Liver (tissue), 9 donors: Measurements from ENCODE around the gene PDZRN4. TPM values are rescaled to one million over a fixed set of nuclear protein-coding genes. Genes with fewer than 3 reads are reported as not detected.

Experiments
- DNase-seq: peaks from one replicate; pipeline ENCODE4 v3.0.0-alpha.2; 2017; ENCODE audit warnings: low spot score
- H3K27ac ChIP-seq, 2 donors: one replicate each; pipeline ENCODE4 v1.7.0; 2013; ENCODE audit warnings: inconsistent platforms in 2 of 2, low read length in 2 of 2, control low read depth in 1 of 2, low read depth in 1 of 2, mild to moderate bottlenecking in 1 of 2
- H3K27me3 ChIP-seq, 4 donors: one replicate each; pipeline versions ENCODE4 v1.6.1 to v1.7.0; 2013; ENCODE audit warnings: low read length in 3 of 4, inconsistent platforms in 1 of 4, mild to moderate bottlenecking in 1 of 4, moderate library complexity in 1 of 4; ENCODE audit not compliant: control insufficient read depth in 4 of 4, insufficient read depth in 4 of 4
- H3K36me3 ChIP-seq, 4 donors: one replicate each; pipeline versions ENCODE4 v1.6.1 to v1.7.0; 2013; ENCODE audit warnings: low read length in 3 of 4, mild to moderate bottlenecking in 3 of 4, low read depth in 1 of 4, moderate library complexity in 1 of 4; ENCODE audit not compliant: control insufficient read depth in 4 of 4, insufficient read depth in 3 of 4
- H3K4me1 ChIP-seq, 4 donors: one replicate each; pipeline versions ENCODE4 v1.6.1 to v1.7.0; 2013; ENCODE audit warnings: low read length in 3 of 4, mild to moderate bottlenecking in 3 of 4, moderate library complexity in 1 of 4; ENCODE audit not compliant: control insufficient read depth in 4 of 4, insufficient read depth in 4 of 4
- H3K4me3 ChIP-seq, 3 donors: one replicate each; pipeline versions ENCODE4 v1.6.1 to v1.7.0; 2013; ENCODE audit warnings: low read length in 3 of 3, control low read depth in 1 of 3, low read depth in 1 of 3, mild to moderate bottlenecking in 1 of 3
- H3K9ac ChIP-seq, 2 donors: one replicate each; pipeline ENCODE4 v1.7.0; 2013; ENCODE audit warnings: low read length in 2 of 2, mild to moderate bottlenecking in 2 of 2, moderate library complexity in 2 of 2, control low read depth in 1 of 2, low read depth in 1 of 2
- H3K9me3 ChIP-seq, 4 donors: one replicate each; pipeline versions ENCODE4 v1.6.1 to v1.7.0; 2013; ENCODE audit warnings: low read length in 3 of 4; ENCODE audit not compliant: control insufficient read depth in 4 of 4
- EGR1 ChIP-seq, 2 donors: IDR thresholded peaks; 2 replicates each; pipeline ENCODE4 v1.6.1; 2016 to 2018; ENCODE audit warnings: antibody characterized with exemption in 2 of 2, low read depth in 2 of 2
- FOXA1 ChIP-seq: IDR thresholded peaks from 2 replicates; pipeline ENCODE4 v1.6.1; 2016; ENCODE audit warnings: antibody characterized with exemption
- FOXA2 ChIP-seq: IDR thresholded peaks from 2 replicates; pipeline ENCODE4 v1.6.1; 2016; ENCODE audit warnings: antibody characterized with exemption
- GABPA ChIP-seq, 2 donors: IDR thresholded peaks in 1 of 2; conservative IDR thresholded peaks in 1 of 2; 2 replicates each; pipeline ENCODE4 v1.6.1; 2016; ENCODE audit warnings: antibody characterized with exemption in 2 of 2, mild to moderate bottlenecking in 1 of 2, moderate library complexity in 1 of 2
- HNF4A ChIP-seq, 2 donors: conservative IDR thresholded peaks; 2 replicates each; pipeline ENCODE4 v1.6.1; 2016; ENCODE audit warnings: antibody characterized with exemption in 2 of 2, mild to moderate bottlenecking in 2 of 2
- HNF4G ChIP-seq: IDR thresholded peaks from 2 replicates; pipeline ENCODE4 v1.6.1; 2016; ENCODE audit warnings: antibody characterized with exemption
- JUND ChIP-seq, 2 donors: IDR thresholded peaks; 2 replicates each; pipeline ENCODE4 v1.6.1; 2016; ENCODE audit warnings: antibody characterized with exemption in 2 of 2
- MAX ChIP-seq: IDR thresholded peaks from 2 replicates; pipeline ENCODE4 v1.6.1; 2016; ENCODE audit warnings: antibody characterized with exemption
- NR2F2 ChIP-seq: IDR thresholded peaks from 2 replicates; pipeline ENCODE4 v1.6.1; 2016; ENCODE audit warnings: antibody characterized with exemption
- RAD21 ChIP-seq, 2 donors: IDR thresholded peaks; 2 replicates each; pipeline ENCODE4 v1.6.1; 2016; ENCODE audit warnings: antibody characterized with exemption in 2 of 2, mild to moderate bottlenecking in 2 of 2
- RXRA ChIP-seq, 2 donors: IDR thresholded peaks; 2 replicates each; pipeline ENCODE4 v1.6.1; 2017 to 2018; ENCODE audit warnings: antibody characterized with exemption in 2 of 2, mild to moderate bottlenecking in 1 of 2
- SP1 ChIP-seq: IDR thresholded peaks from 2 replicates; pipeline ENCODE4 v1.6.1; 2018; ENCODE audit warnings: antibody characterized with exemption, mild to moderate bottlenecking
- TAF1 ChIP-seq: conservative IDR thresholded peaks from 2 replicates; pipeline ENCODE4 v1.6.1; 2016; ENCODE audit warnings: antibody characterized with exemption, mild to moderate bottlenecking
- YY1 ChIP-seq: IDR thresholded peaks from 2 replicates; pipeline ENCODE4 v1.6.1; 2016; ENCODE audit warnings: antibody characterized with exemption, mild to moderate bottlenecking
- WGBS: extraction: QIAGEN DNeasy Blood & Tissue Kit; methylation state at CpG from one replicate; pipeline ENCODE4 v1.1.7; 2013; 5-methylcytosine and 5-hydroxymethylcytosine counted together
- polyA plus RNA-seq, 2 donors: library from polyadenylated mRNA; stranded (reverse) in 1 of 2; unstranded in 1 of 2; fragments of 200-250 nt in 1 of 2; fragments of >200 nt in 1 of 2; fragmentation: Nextera tagmentation in 1 of 2; extraction: Ambion mirVana in 1 of 2; gene quantifications; one replicate each; pipeline versions ENCODE4 v1.2.1 to v1.2.3, GENCODE V29; 2013 to 2015
- total RNA-seq, 2 donors: library from RNA; depleted of rRNA; stranded (reverse); fragments of >200 nt; gene quantifications; one replicate each; pipeline ENCODE4 v1.2.3, GENCODE V29; 2014
- TF ChIP-seq, protein P1 (sequence below): IDR thresholded peaks from 2 replicates; pipeline ENCODE4 v1.6.1; 2016; ENCODE audit warnings: antibody characterized with exemption
- TF ChIP-seq, protein P2 (sequence below): fragments of 150-350 bp; IDR thresholded peaks from 2 replicates; pipeline ENCODE4 v1.5.1; 2017; ENCODE audit warnings: improper control_type of control experiment, low read depth, low read length; ENCODE audit not compliant: missing input control
- TF ChIP-seq, protein P3 (sequence below): IDR thresholded peaks from 2 replicates; pipeline ENCODE4 v1.6.1; 2016; ENCODE audit warnings: antibody characterized with exemption, mild to moderate bottlenecking
- TF ChIP-seq, protein P4 (sequence below): IDR thresholded peaks from 2 replicates; pipeline ENCODE4 v1.6.1; 2016; ENCODE audit warnings: antibody characterized with exemption
- donor health status: healthy.
- donor health status: healthy.
- donor health status: healthy.
- donor health status: healthy.
- donor health status: healthy.

PDZRN4 gene
- total and polyA plus RNA-seq, 4 donors: 0.11 to 1.1 (median 0.24) TPM

DNA sequence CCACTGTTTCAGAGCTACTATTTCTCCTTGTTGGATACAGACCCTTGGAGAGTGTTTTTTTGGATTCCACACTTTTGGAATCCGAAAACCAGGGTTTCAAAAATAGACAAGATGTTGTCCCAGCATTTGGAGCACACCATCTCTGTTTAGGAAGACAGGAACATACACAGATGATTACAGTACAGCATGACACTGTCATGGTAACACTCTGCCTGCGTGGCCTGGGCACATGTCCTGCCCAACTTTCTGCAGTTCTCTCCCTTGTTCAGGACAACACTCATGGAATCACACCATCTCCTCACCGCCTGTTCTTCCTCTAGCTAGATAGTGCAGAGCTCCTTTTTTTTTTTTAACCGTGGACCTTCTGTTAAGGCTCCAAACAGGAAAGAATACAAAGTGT lies 369.2 kb downstream of the PDZRN4 start:
- Histone ChIP-seq H3K36me3 (no peaks in the 10 kb centered on the region), H3K27ac (no peak overlapping the region), H3K4me1 (no peaks in the 10 kb centered on the region), H3K9me3 (no peaks in the 10 kb centered on the region), H3K27me3 (no peaks in the 10 kb centered on the region), H3K9ac (no peak overlapping the region), H3K4me3 (no peak overlapping the region)
- DNase-seq: no peak
- TF ChIP-seq NR2F2: no peak
- no peak for TF ChIP-seq GABPA (IDR thresholded peaks at IDR 0.05 in 1 of 2, conservative IDR thresholded peaks at IDR 0.05 in 1 of 2)
- TF ChIP-seq TAF1: no peak
- TF ChIP-seq MAX: no peak
- TF ChIP-seq JUND (IDR thresholded peaks at IDR 0.05): no peak
- no peak for TF ChIP-seq EGR1 (IDR thresholded peaks at IDR 0.05; ENCODE audit: low read depth in 2 of 2)
- no peak for TF ChIP-seq SP1
- TF ChIP-seq, protein P1, sequence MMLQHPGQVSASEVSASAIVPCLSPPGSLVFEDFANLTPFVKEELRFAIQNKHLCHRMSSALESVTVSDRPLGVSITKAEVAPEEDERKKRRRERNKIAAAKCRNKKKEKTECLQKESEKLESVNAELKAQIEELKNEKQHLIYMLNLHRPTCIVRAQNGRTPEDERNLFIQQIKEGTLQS: no peak
- TF ChIP-seq, protein P2, sequence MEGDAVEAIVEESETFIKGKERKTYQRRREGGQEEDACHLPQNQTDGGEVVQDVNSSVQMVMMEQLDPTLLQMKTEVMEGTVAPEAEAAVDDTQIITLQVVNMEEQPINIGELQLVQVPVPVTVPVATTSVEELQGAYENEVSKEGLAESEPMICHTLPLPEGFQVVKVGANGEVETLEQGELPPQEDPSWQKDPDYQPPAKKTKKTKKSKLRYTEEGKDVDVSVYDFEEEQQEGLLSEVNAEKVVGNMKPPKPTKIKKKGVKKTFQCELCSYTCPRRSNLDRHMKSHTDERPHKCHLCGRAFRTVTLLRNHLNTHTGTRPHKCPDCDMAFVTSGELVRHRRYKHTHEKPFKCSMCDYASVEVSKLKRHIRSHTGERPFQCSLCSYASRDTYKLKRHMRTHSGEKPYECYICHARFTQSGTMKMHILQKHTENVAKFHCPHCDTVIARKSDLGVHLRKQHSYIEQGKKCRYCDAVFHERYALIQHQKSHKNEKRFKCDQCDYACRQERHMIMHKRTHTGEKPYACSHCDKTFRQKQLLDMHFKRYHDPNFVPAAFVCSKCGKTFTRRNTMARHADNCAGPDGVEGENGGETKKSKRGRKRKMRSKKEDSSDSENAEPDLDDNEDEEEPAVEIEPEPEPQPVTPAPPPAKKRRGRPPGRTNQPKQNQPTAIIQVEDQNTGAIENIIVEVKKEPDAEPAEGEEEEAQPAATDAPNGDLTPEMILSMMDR: no peak
- TF ChIP-seq YY1: no peak
- TF ChIP-seq FOXA2: no peak
- TF ChIP-seq, protein P3, sequence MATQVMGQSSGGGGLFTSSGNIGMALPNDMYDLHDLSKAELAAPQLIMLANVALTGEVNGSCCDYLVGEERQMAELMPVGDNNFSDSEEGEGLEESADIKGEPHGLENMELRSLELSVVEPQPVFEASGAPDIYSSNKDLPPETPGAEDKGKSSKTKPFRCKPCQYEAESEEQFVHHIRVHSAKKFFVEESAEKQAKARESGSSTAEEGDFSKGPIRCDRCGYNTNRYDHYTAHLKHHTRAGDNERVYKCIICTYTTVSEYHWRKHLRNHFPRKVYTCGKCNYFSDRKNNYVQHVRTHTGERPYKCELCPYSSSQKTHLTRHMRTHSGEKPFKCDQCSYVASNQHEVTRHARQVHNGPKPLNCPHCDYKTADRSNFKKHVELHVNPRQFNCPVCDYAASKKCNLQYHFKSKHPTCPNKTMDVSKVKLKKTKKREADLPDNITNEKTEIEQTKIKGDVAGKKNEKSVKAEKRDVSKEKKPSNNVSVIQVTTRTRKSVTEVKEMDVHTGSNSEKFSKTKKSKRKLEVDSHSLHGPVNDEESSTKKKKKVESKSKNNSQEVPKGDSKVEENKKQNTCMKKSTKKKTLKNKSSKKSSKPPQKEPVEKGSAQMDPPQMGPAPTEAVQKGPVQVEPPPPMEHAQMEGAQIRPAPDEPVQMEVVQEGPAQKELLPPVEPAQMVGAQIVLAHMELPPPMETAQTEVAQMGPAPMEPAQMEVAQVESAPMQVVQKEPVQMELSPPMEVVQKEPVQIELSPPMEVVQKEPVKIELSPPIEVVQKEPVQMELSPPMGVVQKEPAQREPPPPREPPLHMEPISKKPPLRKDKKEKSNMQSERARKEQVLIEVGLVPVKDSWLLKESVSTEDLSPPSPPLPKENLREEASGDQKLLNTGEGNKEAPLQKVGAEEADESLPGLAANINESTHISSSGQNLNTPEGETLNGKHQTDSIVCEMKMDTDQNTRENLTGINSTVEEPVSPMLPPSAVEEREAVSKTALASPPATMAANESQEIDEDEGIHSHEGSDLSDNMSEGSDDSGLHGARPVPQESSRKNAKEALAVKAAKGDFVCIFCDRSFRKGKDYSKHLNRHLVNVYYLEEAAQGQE: no peak
- TF ChIP-seq, protein P4, sequence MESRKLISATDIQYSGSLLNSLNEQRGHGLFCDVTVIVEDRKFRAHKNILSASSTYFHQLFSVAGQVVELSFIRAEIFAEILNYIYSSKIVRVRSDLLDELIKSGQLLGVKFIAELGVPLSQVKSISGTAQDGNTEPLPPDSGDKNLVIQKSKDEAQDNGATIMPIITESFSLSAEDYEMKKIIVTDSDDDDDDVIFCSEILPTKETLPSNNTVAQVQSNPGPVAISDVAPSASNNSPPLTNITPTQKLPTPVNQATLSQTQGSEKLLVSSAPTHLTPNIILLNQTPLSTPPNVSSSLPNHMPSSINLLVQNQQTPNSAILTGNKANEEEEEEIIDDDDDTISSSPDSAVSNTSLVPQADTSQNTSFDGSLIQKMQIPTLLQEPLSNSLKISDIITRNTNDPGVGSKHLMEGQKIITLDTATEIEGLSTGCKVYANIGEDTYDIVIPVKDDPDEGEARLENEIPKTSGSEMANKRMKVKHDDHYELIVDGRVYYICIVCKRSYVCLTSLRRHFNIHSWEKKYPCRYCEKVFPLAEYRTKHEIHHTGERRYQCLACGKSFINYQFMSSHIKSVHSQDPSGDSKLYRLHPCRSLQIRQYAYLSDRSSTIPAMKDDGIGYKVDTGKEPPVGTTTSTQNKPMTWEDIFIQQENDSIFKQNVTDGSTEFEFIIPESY: no peak
- no peak for TF ChIP-seq HNF4A (conservative IDR thresholded peaks at IDR 0.05)
- TF ChIP-seq HNF4G: no peak
- WGBS: 84% methylated on average over 4 of the region's 4 CpGs

DNA sequence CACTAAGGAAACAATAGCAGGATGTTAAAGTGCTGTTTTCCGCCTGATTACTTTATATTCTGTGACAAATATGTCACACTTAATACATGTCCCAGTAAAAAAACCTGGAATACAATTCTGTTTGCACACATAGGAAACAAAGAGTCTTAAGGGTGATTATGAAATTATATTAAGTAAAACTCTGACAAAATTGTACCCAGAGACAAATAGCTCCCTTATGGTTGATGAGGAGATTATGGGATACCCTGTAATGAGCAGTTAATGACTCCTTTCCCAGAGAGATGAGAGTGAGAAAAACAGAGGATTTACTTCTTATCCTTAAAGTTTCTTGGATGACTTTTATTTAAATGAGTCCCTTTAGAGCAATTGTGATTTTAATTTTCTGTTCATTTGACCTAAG lies 370.6 kb downstream of the PDZRN4 start:
- Histone ChIP-seq H3K27me3 (no peaks in the 10 kb centered on the region), H3K4me1 (no peaks in the 10 kb centered on the region), H3K36me3 (no peaks in the 10 kb centered on the region), H3K27ac (no peak overlapping the region), H3K4me3 (no peak overlapping the region), H3K9ac (no peak overlapping the region), H3K9me3 (no peaks in the 10 kb centered on the region)
- DNase-seq: no peak
- 77% methylated on average over 1 of the region's 1 CpG for WGBS
- TF ChIP-seq FOXA2 (no peak), NR2F2 (no peak), FOXA1 (no peak), RAD21 (IDR thresholded peaks at IDR 0.05) (no peak), HNF4A (conservative IDR thresholded peaks at IDR 0.05) (no peak), JUND (IDR thresholded peaks at IDR 0.05) (no peak), SP1 (no peak), GABPA (IDR thresholded peaks at IDR 0.05 in 1 of 2, conservative IDR thresholded peaks at IDR 0.05 in 1 of 2) (no peak), MAX (no peak), EGR1 (IDR thresholded peaks at IDR 0.05; ENCODE audit: low read depth in 2 of 2) (no peak), YY1 (no peak), RXRA (IDR thresholded peaks at IDR 0.05) (no peak)
- TF ChIP-seq, protein P3: no peak
- TF ChIP-seq, protein P1: no peak
